ENCODE data around the gene DUSP2.
"Not testable (repeated sequence)": the region's sequence is repeated elsewhere in the genome, so short reads cannot be mapped to it uniquely, and the experiment has no call there.

Gene DUSP2

DNA sequence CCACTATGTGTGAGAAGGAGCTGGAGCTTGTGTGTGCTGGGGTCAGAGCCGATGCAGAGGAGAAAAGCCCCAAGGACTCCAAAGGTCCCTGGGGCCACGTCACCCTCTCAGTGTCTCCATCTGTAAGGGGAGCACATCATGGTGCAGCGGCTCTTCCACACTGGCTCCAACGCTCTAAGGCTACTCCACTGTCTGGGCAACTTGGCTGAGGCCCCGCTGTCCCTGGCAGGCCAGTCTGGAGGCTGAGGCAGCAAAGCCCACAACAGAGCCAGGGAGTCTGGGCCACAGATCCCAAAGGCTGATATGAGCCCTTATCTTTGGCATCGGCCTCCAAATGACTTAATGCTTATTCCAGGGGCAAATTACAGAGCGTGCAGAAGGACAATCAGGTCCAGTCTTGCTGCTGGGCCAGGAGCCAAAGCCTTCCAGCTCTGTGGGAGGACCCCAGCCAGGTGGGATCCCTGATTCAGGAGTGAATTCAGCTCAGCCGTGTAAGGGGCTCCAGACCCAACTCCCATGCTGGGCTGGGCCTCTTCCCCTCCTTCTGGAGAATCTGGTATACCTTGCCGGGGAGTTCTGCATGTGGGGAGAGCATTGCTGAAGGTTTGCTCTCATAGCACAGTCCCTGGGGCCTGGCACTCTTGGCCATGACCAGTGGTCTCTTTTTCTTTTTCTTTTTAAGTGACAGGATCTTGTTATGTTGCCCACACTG, 1.8 kb upstream of the DUSP2 start:
- DNase-seq: no peak

DNA sequence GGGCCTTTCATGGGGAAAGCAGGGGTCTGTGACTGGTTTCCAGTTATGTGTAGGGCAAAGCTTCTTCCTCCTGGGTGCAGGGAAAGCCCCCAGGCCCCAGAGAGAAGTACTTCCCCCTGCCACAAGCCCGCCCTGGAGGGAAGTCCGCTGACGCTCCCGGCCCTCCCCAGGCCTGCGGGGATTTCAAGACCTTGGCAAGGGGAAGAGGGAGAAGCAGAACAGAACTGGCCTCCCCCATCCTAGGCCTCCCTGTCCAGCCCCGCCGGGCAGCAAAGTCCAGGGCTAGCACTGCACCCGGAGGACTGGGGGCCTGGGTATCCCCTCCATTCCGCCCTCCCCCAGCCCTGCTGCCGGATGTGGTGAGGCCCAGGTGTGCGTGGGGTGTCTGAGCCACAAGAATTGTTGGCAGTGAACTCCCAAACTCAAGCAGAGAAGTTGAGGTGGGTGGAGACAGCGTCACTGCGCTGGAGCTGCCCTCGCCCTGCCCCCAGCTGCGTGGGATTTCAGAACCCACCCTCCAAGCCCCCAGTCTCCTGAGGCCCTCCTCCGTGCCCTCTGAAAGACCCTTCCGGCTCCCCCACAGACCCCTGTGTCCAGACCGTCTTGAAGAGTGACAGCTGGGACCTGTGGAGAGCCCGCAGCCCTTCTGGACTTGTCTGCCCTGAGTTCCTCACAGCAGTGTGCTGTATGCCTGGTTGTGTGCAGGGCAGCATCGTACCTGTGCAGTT, 1.1 kb upstream of the DUSP2 start:
- peak; percentile 86 to 87 for DNase-seq

DNA sequence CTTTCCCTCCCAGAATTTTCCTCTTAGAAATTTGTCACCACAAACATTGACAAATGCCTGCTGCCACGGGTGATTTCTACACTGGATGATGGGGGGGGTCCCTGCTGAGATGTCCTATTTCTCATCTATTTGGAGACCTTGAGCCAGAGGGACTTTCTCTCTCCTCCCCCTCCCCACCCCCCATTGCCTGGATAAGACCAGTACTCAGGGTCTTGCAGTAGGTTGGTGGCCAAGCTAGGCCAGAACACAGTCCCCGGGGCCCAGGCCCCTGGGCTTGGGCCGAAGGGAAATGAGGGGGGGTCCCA, 560 bp upstream of the DUSP2 start:
- no peak for DNase-seq

DNA sequence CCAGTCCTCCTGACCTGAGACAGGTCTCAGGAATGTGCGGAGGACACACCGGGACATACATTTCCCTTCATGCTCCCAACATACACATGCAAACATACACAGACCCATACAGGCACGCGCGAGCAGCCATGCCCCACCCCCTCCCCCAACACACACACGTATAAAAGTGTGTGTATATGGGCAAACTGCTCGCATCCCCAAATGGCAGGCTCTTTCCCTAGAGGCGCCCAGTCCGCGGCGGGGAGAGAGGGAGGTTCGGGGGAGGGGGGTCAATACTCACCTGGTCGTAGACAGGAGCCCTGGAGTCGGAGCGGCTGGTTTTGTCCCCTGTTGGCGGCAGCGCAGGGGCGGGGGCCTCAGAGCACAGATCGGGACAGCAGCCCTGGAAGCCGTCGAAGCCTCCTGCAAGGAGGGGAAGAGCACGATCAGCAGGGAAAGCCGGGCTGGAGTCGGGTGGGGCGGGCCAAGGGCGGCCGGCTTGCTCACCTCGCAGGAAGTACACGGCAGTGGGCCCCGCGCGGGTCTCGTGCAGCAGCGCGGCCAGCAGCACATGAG, 682 bp downstream of the DUSP2 start:
- DNase-seq: peak; percentile 39 to 40

DNA sequence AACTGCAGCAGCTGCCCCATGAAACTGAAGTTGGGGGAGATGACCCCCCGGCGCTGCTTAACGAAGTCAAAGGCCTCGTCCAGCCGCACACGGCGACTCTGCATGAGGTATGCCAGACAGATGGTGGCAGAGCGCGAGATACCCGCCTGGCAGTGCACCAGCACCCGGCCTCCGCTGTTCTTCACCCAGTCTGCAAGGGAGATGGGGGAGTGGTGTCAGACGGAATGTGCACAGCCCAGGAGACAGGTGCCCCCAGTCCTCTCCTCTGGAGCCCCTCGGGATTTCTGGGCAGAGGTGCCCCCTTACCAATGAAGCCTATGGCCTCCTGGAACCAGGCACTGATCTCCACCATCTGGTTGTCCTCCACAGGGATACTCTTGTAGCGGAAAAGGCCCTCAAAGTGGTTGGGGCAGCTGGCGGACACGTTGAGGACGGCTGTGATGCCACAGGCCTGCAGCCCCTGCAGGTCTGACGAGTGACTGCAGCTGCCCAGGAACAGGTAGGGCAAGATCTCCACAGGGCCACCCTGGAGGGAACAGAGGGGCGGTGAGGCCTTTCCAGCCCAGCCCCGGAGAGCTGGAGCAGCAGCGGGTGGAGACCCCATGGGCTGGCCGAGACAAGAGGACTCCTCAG, 1.3 kb downstream of the DUSP2 start:
- DNase-seq: no peak

DNA sequence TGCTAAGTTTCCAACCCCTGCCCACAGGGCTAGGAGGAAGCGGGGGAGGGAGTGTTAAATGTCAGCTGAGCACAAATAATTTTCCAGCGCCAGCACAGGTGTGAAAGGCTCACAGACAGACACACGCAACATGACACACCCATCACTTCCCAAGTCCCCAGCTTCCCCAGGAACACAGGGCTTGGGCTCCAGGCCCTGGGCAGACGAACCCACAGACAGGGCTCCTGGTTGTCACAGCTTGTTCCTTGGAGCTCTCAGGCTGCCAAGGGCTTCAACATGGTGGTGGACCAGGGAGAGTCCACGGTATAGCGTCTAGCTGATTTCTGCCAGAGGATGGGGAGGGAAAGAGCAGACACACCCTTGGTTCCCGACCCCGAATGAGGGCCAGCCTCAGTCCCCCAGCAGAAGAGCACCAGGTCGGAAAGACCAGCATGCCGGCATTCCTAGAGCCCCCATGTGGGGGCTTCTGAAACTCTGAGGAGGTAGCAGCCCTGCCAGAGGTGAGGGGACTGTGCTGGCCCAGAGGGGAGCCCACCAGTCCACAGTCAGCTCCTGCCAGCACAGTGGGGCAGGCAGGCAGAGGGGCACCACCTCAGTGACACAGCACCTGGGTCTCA, 1.9 kb downstream of the DUSP2 start:
- peak; percentile 39 to 44 for DNase-seq

DNA sequence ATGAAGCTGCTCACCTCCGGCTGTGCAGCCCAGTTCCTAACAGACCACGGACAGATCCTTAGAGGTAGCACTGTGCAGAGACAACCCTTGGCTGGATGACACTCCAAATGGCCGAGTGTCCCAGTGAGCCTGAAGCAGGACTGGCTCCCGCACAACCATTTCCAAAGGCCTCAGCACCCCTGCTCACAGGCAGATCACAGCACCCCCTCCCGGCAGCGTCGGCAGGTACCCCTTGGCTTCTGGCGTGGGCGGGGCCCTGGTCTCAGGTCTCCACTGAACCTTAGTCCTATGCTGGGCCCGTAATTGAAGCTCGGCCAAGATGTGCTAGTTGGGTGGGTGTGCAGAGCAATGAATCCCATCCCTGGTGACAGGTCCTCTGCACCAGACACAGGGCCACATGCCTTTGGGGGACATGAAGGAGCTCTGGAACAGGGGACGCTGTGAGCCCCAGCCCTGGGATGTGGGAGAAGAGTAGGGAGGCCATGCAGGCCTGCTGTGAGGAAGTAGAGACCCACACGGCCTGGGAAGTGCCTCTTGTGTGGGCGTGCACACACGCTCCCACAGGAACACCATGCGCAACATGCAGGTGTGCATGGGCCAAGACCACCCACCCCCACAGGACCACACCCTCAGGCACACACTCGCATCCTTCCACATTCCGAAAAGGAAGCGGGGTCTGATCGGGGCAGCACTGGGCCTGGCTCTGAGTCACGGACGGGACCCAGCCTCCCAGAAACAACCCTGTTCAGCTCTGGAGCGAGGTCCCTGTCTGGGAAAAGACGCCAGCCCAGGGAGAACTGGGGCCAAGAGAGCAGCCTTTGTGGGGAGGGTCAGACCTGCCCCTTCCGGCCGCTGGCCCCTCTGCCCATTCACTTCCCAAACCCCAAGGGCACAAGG, 2.8 kb downstream of the DUSP2 start:
- peak; percentile 63 to 70 for DNase-seq

DNA sequence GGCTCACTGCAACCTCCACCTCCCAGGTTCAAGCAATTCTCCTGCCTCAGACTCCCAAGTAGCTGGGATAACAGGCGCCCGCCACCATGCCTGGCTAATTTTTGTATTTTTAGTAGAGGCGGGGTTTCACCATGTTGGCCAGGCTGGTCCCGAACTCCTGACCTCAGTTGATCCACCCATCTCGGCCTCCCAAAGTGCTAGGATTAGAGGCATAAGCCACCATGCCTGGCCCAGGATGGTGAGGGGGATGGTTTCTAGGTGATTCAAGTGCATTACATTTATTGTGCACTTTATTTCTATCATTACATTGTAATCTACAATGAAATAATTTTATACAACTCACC, 3.6 kb downstream of the DUSP2 start:
- DNase-seq: not testable (repeated sequence)

DNA sequence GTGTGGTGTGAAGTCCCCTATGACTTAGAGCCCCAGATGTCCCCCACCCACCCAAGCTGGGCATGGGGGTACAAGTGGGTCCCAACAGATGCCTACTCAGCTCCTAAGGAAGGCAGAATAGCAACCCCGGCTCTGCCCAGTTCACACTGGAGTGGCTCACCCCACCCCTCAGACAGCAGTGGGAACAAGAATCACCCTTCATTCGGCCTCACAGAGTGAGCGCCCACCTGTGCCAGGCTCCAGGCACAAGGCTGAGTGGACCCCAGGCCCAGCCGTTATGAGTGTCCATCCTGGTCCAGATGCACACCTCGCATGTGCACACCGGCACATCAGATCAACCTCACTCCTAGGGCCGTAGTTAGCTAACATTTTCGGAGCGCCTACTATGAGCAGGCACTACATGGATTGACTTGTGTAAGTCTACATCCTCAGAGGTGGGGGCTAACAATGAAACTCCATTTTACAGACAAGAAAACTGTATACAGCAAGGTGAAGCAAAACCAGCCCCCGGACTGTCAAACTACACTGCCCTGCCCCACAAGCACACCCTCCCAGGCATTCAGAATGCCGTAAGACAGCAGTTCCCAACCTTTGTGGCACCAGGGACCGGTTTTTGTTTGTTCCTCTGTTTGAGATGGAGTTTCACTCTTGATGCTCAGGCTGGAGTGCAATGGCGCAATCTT, 4.2 kb downstream of the DUSP2 start:
- DNase-seq: no peak

DNA sequence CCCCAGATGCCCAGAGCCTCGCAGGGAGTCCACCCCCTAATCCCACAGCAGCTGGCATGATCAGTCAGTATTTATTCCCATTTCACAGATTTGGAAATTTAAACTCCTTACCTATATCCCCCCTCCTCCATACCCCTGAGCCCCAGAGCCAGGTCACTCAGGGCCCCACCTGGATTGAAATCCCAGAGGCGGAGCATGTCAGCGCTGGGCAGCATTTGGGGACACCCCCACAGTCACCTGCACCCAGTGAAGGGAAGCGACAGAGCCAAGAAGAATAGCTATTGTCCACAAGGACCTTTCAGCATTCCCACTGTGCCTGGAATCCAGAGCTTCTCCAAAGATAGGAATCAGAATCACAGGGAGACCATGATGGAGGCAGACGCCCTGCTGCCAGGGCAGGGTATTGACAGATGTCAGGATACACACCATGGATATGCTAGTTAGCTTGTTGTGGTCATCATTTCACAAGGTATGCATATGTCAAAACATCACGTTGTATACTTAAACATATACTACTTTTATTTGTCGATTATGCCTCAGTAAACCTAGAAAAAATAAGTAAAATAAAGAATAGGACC, 6.0 kb downstream of the DUSP2 start:
- no peak for DNase-seq

DNA sequence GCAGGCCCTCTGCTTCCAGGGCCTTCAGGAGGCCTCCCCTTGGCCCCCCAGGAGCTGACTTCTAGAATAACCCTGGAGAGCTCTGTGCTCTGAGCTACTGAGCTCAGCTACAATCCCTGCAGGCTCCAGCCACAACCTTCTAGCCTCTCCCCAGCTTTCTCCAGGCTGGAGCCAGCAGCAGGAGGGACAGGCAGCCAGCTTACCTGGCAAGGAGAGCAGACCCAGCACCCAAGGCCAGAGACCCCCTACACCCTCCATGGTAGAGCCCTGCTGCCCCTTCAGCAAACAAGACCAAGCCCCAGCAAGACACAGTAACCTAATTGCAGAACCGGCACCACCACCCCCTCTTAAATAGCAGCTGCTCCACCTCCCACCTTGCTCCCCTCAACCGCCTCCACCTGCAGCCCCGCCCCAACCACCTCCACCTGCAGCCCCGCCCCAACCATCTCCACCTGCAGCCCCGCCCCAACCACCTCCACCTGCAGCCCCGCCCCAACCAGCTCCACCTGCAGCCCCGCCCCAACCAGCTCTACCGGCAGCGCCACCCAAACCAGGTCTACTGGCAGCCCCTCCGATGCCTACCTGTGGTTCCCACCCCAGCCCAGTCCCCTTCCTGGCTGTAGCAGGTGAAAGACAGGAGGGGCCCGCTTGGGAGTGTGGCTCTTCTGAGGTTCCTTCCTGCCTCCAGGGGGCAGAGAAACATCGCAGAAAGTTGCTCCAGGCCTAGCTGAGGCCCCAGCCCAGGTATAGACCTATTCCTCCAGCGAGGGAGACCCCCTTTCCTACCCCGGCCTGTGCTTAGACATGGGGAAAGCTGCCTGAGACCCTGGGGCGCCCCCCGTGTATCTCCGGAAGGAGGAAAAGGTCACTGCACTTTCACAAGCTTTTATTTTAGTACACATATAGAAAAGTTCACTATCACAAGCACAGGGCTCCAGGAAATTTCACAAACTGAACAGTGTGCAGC, 6.8 kb downstream of the DUSP2 start, which contains the start of gene ASTL:
Gene ASTL, minus strand, starts transcription at position 324 of the 967 bp plus-strand sequence. Its CDS starts 66 bp downstream, at position 258.
- peak; percentile 62 for DNase-seq

DNA sequence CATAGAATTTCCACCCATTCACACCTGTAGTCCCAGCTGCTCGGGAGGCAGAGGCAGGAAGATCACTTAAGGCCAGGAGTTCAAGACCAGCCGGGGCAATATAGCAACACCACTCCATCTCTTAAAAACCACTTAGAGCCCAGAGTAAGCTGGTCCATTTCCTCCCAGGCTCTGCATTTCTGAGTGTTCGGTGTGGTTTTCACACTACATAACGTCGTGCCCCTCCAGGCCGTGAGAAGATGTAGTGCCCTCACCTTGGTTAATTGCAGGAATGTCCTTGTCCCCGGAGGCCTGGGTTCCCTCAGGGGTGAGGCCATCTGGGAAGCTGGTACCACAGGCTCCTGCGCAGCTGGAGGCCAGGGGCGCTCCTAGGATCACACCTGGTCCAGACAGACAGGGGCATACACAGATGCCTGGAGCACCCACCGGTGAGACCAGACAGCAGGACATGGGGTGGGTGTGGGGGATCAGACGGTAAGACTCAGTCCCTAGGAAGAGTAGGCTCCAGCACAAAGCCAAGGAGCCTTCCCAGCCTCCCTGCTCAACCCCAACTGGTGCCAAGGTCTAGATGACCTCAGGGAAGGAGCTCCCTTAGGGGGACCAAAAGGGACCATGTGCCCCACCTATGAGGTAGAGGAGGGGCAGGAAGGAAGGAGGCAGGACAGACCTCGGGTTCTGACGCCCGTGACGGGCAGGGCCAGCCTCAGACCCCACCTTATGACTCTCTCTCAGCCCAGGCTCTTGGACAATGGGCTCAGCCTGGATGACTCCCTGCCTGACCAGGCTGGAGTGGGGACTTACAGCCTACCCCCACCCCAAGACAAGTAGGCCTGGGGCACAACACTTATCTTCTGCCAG, 7.7 kb downstream of the DUSP2 start:
- DNase-seq: no peak

DNA sequence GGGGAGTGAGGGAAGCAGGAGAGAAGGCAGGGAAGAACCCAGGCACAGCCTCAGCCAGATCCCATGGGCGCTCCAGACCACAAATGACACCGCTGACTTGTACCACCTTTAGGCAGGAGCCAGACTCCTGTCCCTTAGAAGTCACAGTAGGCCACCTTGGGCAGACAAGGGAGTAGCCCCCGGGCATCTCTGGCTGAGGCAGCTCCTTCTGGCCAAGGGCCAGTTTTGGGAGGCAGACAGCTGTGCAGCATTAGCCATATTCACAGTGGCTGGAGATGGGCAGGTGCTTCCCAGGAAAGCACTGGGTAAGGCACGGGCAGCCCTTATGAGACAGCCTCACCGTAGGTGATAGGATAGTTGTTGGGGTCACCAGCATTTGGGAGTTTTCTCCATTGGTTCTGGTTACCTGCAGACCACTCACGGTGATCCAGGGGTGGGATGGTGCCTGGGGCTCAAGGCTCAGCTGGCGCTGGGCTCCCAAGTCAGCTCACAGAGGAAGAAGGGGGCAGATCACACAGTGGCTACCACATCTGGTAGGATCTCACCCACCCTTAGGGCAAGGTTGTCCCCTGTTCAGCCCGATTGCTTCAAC, 9.0 kb downstream of the DUSP2 start:
- no peak for DNase-seq

DNA sequence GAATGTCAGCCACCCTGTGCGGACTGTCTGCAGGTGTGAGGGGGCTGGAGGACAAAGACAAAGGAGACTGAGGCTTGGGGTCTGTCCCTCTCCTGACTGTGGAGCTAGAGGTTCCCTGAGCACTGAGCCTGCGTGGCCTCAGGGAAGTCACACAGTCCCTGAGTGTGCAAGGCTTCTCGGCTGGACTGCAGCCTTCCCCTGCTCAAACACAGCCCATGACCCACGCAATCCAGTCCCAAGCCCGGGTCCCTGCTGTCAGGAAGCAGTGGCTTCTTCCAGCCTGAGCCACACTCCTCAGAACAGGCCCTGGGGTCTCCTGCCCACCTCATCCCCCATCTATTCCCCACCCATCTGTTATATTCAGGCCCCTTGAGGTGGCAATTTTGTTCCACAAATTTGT, 9.6 kb downstream of the DUSP2 start:
- no peak for DNase-seq

DNA sequence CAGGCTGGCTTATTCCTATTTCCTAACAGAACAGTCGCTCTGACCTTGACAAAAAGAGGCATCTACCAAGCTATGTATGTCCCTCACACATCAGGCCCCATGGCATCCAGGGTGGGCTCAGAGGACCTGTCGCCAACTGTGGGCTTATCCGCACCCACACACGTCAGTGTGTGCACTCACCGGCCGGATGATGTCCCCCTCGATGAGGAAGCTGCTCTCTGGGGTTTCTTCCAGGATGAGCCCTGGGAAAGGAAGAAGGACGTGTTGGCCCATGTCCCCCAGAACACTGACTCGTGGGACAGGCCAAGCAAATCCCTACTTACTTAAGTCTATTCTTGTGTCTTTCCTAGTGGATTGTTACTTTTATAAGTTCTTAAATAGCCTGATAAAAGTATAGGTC, 10.1 kb downstream of the DUSP2 start:
- DNase-seq: no peak

DNA sequence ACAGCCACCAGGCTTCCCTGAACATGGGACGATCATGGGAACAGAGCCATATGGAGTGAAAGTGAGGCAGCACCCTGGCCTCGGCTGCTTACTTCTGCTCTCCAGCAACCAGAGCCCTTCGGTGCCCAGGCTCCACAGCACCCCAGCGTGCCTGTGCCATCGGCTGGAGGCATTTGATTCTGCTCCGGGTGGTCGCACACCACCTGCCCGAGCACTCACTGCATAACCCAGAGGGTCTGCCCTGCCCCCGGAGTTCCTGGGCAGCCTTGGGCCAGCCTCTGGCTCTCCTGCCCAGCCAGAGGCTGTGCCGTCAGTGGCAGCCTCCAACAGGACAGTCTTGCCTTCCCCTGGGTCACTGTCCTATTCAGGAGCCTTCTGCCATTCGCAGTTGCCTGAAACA, 10.8 kb downstream of the DUSP2 start:
- DNase-seq: no peak

DNA sequence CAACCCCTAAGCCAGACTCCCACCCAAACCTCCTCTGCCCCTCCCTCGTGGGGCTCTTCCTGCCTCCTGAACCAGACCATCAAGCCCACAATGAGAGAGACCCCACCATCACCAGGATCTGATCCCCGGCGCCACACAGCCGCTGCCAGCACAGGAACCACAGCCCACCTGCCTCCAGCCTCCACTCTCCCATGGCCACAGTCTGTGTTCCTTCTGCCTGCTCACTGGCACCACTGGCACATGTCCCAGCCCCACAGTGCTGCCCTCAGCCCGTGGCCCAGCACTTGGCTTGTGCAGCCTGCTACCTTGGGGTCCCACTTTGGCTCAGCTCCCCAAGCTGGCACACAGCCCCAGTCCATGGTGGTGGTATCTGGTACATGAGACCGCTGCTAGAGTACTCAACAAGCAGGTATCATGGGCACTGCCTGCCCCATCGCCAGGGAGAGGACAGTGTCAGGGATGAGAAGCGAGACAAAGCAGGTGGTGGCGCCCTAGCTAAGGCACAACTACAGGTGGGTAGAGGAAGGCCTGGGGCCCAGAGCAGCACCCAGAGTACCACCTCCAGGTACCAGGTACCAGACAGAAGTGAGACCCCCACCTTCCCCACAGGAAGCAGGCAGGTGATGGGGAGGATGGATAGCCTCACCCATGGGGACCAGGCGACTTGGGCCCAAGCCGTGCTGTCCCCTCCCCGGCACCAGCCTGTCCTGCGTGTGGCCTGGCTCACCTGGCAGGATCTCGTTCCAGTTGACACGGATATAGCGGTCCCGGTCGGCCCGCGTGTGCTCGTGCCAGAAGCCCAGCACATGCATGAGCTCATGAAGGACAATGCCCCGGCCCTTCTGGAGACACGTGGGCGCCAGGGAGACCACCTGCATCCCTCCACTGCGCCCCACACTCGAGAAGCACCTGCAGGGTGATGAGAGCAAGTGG, 13.2 kb downstream of the DUSP2 start:
- no peak for DNase-seq
